Uterus (tissue), 2 donors: ENCODE results near the gene HNRNPUL2.

Experiments
- CTCF ChIP-seq, 4 experiments: fragments of 200-600 bp in 2 of 4; fragments of 450-650 bp in 2 of 4; sonication (generic) in 2 of 4; IDR thresholded peaks; one replicate each; pipeline ENCODE4 v1.5.1; 2016 to 2019; ENCODE audit warnings: antibody characterized with exemption in 4 of 4, mild to moderate bottlenecking in 2 of 4, moderate library complexity in 1 of 4
- POLR2A ChIP-seq, 2 donors: fragments of 450-650 bp; IDR thresholded peaks; one replicate each; pipeline ENCODE4 v1.6.1; 2016; ENCODE audit warnings: antibody characterized with exemption in 2 of 2, mild to moderate bottlenecking in 1 of 2, moderate library complexity in 1 of 2

DNA sequence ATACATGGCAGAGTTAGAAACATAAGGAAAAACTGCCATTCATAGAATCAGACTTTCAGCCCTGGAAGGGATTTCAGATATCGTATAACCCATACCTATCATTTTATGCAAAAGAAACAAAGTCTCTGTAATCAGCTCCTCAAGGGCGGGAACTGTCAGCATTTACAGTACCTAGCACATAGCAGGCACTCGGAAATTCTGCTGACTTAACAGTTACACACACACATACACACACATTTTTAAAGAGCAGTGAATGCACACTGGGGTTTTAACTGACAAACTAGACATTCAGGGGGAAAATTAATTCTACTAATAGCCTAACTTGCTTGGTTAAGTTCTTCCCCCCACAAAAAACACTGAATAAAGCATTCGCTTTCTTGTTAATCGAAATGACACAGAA lies 11.1 kb downstream of the HNRNPUL2 start:
- TF ChIP-seq CTCF (IDR thresholded peaks at IDR 0.05) (no peak), POLR2A (IDR thresholded peaks at IDR 0.05) (no peak)
